Transverse colon (tissue), 4 donors: ENCODE data around the gene LACTBL1. TPM values are rescaled to one million over a fixed set of nuclear protein-coding genes. Genes with fewer than 3 reads are reported as not detected.

Experiments
- DNase-seq: peaks from one replicate; pipeline ENCODE4 v3.0.0-alpha.2; 2019
- H3K27ac ChIP-seq, 4 donors: fragments of 200-600 bp; sonication (generic); 2 replicates each; pipeline ENCODE4 v1.5.1; 2016 to 2018; ENCODE audit warnings: inconsistent platforms in 4 of 4
- H3K27me3 ChIP-seq: fragments of 200-600 bp; sonication (generic); 2 replicates; pipeline ENCODE4 v1.5.1; 2017; ENCODE audit warnings: inconsistent platforms
- H3K36me3 ChIP-seq, 4 donors: fragments of 200-600 bp; sonication (generic); 2 replicates each; pipeline ENCODE4 v1.5.1; 2017 to 2019; ENCODE audit warnings: inconsistent platforms in 4 of 4
- H3K4me1 ChIP-seq, 4 donors: fragments of 200-600 bp; sonication (generic); 2 replicates each; pipeline ENCODE4 v1.5.1; 2017 to 2020; ENCODE audit warnings: inconsistent platforms in 4 of 4
- H3K4me3 ChIP-seq, 4 donors: fragments of 200-600 bp; sonication (generic); 1 replicate in 1 of 4; 2 replicates in 3 of 4; pipeline versions ENCODE4 v1.5.1 to v1.6.1; 2017 to 2019; ENCODE audit warnings: inconsistent platforms in 4 of 4
- H3K9me3 ChIP-seq, 2 donors: fragments of 200-600 bp; sonication (generic); 2 replicates each; pipeline ENCODE4 v1.5.1; 2017 to 2019; ENCODE audit warnings: inconsistent platforms in 2 of 2
- CTCF ChIP-seq, 5 experiments: fragments of 200-600 bp in 3 of 5; fragments of 450-650 bp in 2 of 5; sonication (generic) in 3 of 5; IDR thresholded peaks; 1 replicate in 2 of 5; 2 replicates in 3 of 5; pipeline ENCODE4 v1.5.1; 2016 to 2017; ENCODE audit warnings: antibody characterized with exemption in 5 of 5, inconsistent platforms in 3 of 5, mild to moderate bottlenecking in 2 of 5, moderate library complexity in 1 of 5
- EP300 ChIP-seq: sonication (generic); formaldehyde crosslinking; IDR thresholded peaks from one replicate; pipeline ENCODE4 v1.6.1; 2017; ENCODE audit warnings: antibody characterized with exemption, low read depth
- POLR2A ChIP-seq: fragments of 450-650 bp; IDR thresholded peaks from one replicate; pipeline ENCODE4 v1.6.1; 2016; ENCODE audit warnings: antibody characterized with exemption, mild to moderate bottlenecking, moderate library complexity
- POLR2AphosphoS5 ChIP-seq, 3 donors: sonication (generic); formaldehyde crosslinking; IDR thresholded peaks; one replicate each; pipeline ENCODE4 v1.6.1; 2016; ENCODE audit warnings: antibody characterized with exemption in 3 of 3
- WGBS, 2 donors: methylation state at CpG; one replicate each; pipeline ENCODE4 v1.1.5; 2018; ENCODE audit warnings: low coverage in 1 of 2; 5-methylcytosine and 5-hydroxymethylcytosine counted together
- in situ Hi-C, 4 donors: fragments of 200-750 bp; cut with MboI; loops; one replicate each; pipeline versions ENCODE4 v1.15.0 to v1.15.1; 2017; ENCODE audit warnings: low sequenced_read_pairs in 3 of 4, low pct_ligation_motif_present in 1 of 4, low pct_unique_long_range_greater_than_20kb in 1 of 4
- intact Hi-C: fragments of 100-400 bp; cut with DNase I; formaldehyde crosslinking; loops from one replicate; pipeline ENCODE4 v1.15.1; 2023; ENCODE audit warnings: low total_unique reads
- total RNA-seq, 4 donors: library from RNA; depleted of rRNA; stranded (reverse); fragments of >200 nt; gene quantifications; one replicate each; pipeline ENCODE4 v1.1.0, GENCODE V29; 2016

The LACTBL1 gene
- total RNA-seq, 4 donors from 2014 or later: not detected

- in situ Hi-C loops: loop anchor here in 2 of 4 donors (10.0 kb wide), 1 partner anchor 214 kb away; no protein-coding TSS in a partner anchor
- TF ChIP-seq POLR2A (no peak), EP300 (no peak), CTCF (IDR thresholded peaks at IDR 0.05) (no peak), POLR2AphosphoS5 (IDR thresholded peaks at IDR 0.05) (no peak)
- intact Hi-C loops: loop anchor here (10.0 kb wide), 1 partner anchor 214 kb away; no protein-coding TSS in a partner anchor
Measured at GRCh38 chr1:22971161-22971560, 1.5 kb downstream of the LACTBL1 start.

GRCh38 chr1:22970096-22970495, 2.6 kb downstream of the LACTBL1 start:
- TF ChIP-seq POLR2AphosphoS5 (IDR thresholded peaks at IDR 0.05) (no peak), POLR2A (no peak), CTCF (IDR thresholded peaks at IDR 0.05) (no peak), EP300 (no peak)
- H3K36me3 ChIP-seq: no peaks in the 10 kb centered on the region
- peaks cover 8% of the 10 kb centered on the region for H3K27me3 ChIP-seq
- no peak for DNase-seq
- WGBS, 2 donors: 69 to 72% methylated on average over 2 of the region's 2 CpGs
- no peak overlapping the region for H3K27ac ChIP-seq
- peaks cover 8 to 17% (median 9%) of the 10 kb centered on the region in 4 donors for H3K4me1 ChIP-seq
- no peak overlapping the region for H3K4me3 ChIP-seq
- intact Hi-C loops (loop anchor here (10.0 kb wide), 1 partner anchor 215 kb away; no protein-coding TSS in a partner anchor), in situ Hi-C loops (loop anchor here in 2 of 4 donors (10.0 kb wide), 1 partner anchor 215 kb away; no protein-coding TSS in a partner anchor)
- H3K9me3 ChIP-seq: no peaks in the 10 kb centered on the region

More at GRCh38 chr1:22971161-22971560, 1.5 kb downstream of the LACTBL1 start:
- no peak overlapping the region for H3K4me3 ChIP-seq
- no peaks in the 10 kb centered on the region for H3K9me3 ChIP-seq
- peaks cover 8 to 17% (median 9%) of the 10 kb centered on the region in 4 donors for H3K4me1 ChIP-seq
- 42% methylated on average over 3 of the region's 3 CpGs; no CpG with 5 or more reads in 1 of the 2 donors for WGBS, 2 donors
- no peak for DNase-seq
- H3K36me3 ChIP-seq: no peaks in the 10 kb centered on the region
- H3K27ac ChIP-seq: no peak overlapping the region
- H3K27me3 ChIP-seq: peaks cover 8% of the 10 kb centered on the region

GRCh38 chr1:22969304-22969709, 3.4 kb downstream of the LACTBL1 start:
- H3K27ac ChIP-seq: no peak overlapping the region

GRCh38 chr1:22967833-22968232, 4.8 kb downstream of the LACTBL1 start:
- 28 to 38% methylated on average over 2 of the region's 2 CpGs for WGBS, 2 donors
- H3K27ac ChIP-seq: no peak overlapping the region
- H3K36me3 ChIP-seq: no peaks in the 10 kb centered on the region
- DNase-seq: no peak
- intact Hi-C loops: no loop called here
- in situ Hi-C loops: no loop called here
- H3K4me3 ChIP-seq: no peak overlapping the region
- peaks cover 8 to 14% (median 9%) of the 10 kb centered on the region in 4 donors for H3K4me1 ChIP-seq
- peaks cover 7% of the 10 kb centered on the region for H3K27me3 ChIP-seq
- no peaks in the 10 kb centered on the region for H3K9me3 ChIP-seq
- TF ChIP-seq POLR2A (no peak), POLR2AphosphoS5 (IDR thresholded peaks at IDR 0.05) (no peak)

More at GRCh38 chr1:22969304-22969709, 3.4 kb downstream of the LACTBL1 start:
- H3K4me1 ChIP-seq: peaks cover 8 to 17% (median 9%) of the 10 kb centered on the region in 4 donors
- in situ Hi-C loops (no loop called here), intact Hi-C loops (no loop called here)
- 0 to 5% methylated on average over 5 of the region's 5 CpGs for WGBS, 2 donors
- H3K27me3 ChIP-seq: peaks cover 8% of the 10 kb centered on the region
- no peaks in the 10 kb centered on the region for H3K36me3 ChIP-seq
- no peak overlapping the region for H3K4me3 ChIP-seq
- DNase-seq: peak; percentile 38
- no peak for TF ChIP-seq CTCF (IDR thresholded peaks at IDR 0.05)
- no peaks in the 10 kb centered on the region for H3K9me3 ChIP-seq

- WGBS, 2 donors: 72 to 79% methylated on average over 5 of the region's 5 CpGs
- intact Hi-C loops (no loop called here), in situ Hi-C loops (no loop called here)
- Histone ChIP-seq H3K4me3 (no peak overlapping the region), H3K27ac (no peak overlapping the region), H3K36me3 (no peaks in the 10 kb centered on the region), H3K9me3 (no peaks in the 10 kb centered on the region), H3K27me3 (no peaks in the 10 kb centered on the region), H3K4me1 (peaks cover 8 to 14% (median 9%) of the 10 kb centered on the region in 4 donors)
- DNase-seq: no peak
- TF ChIP-seq EP300 (no peak), POLR2AphosphoS5 (IDR thresholded peaks at IDR 0.05) (no peak), POLR2A (no peak), CTCF (IDR thresholded peaks at IDR 0.05) (no peak)
Measured at GRCh38 chr1:22966309-22966708, 6.4 kb downstream of the LACTBL1 start.
